Small intestine (tissue), 7 donors: ENCODE data around the gene CLECL1. TPM values are rescaled to one million over a fixed set of nuclear protein-coding genes. Genes with fewer than 3 reads are reported as not detected.

ENCODE experiments used
- DNase-seq, 2 donors: peaks; one replicate each; pipeline versions ENCODE4 v3.0.0 to v3.0.0-alpha.2; 2013
- FAIRE-seq: peaks from 2 replicates; lab custom pipeline; 2012; peaks lifted over from hg19 to GRCh38; lab: Jason Lieb, UNC
- H3K27ac ChIP-seq, 3 donors: one replicate each; pipeline ENCODE4 v1.5.1; 2013; ENCODE audit warnings: low read length in 2 of 3, mild to moderate bottlenecking in 2 of 3, control low read depth in 1 of 3, inconsistent platforms in 1 of 3, low read depth in 1 of 3, moderate library complexity in 1 of 3
- H3K27me3 ChIP-seq, 3 donors: one replicate each; pipeline ENCODE4 v1.6.1; 2013; ENCODE audit warnings: low read length in 3 of 3, inconsistent platforms in 1 of 3; ENCODE audit not compliant: control insufficient read depth in 3 of 3, insufficient read depth in 3 of 3
- H3K36me3 ChIP-seq, 3 donors: one replicate each; pipeline ENCODE4 v1.6.1; 2013; ENCODE audit warnings: low read length in 3 of 3, inconsistent platforms in 1 of 3, low read depth in 1 of 3, mild to moderate bottlenecking in 1 of 3, moderate library complexity in 1 of 3; ENCODE audit not compliant: control insufficient read depth in 3 of 3, insufficient read depth in 2 of 3
- H3K4me1 ChIP-seq, 3 donors: one replicate each; pipeline ENCODE4 v1.6.1; 2013; ENCODE audit warnings: low read length in 2 of 3, inconsistent platforms in 1 of 3, low read depth in 1 of 3, mild to moderate bottlenecking in 1 of 3, moderate library complexity in 1 of 3; ENCODE audit not compliant: control insufficient read depth in 3 of 3, insufficient read depth in 2 of 3
- H3K4me3 ChIP-seq, 3 donors: one replicate each; pipeline ENCODE4 v1.5.1; 2013; ENCODE audit warnings: low read length in 3 of 3, control low read depth in 1 of 3, inconsistent platforms in 1 of 3, low read depth in 1 of 3, mild to moderate bottlenecking in 1 of 3, moderate library complexity in 1 of 3
- H3K9me3 ChIP-seq, 2 donors: one replicate each; pipeline ENCODE4 v1.6.1; 2013; ENCODE audit warnings: low read depth in 1 of 2, low read length in 1 of 2; ENCODE audit not compliant: control insufficient read depth in 2 of 2, insufficient read depth in 1 of 2
- whole genome bisulfite sequencing, 3 donors: extraction: QIAGEN DNeasy Blood & Tissue Kit; methylation state at CpG; one replicate each; pipeline ENCODE4 v1.1.7; 2013; 5-methylcytosine and 5-hydroxymethylcytosine counted together
- polyA plus RNA-seq, 4 donors: library from polyadenylated mRNA; stranded (reverse) in 3 of 4; unstranded in 1 of 4; fragments of 200-250 nt in 3 of 4; fragments of 120-200 nt in 1 of 4; gene quantifications; one replicate each; pipeline versions ENCODE4 v1.2.1 to v1.2.3, GENCODE V29; 2013
- donor health status: healthy with polysubstance abuse.
- donor health status: control.
- donor health status: control.
- donor health status: Bipolar disorder and iron deficiency.
- donor health status: healthy.

CLECL1 gene
- polyA plus RNA-seq, 4 donors, result 0.58 to 2.4 (median 0.92) TPM; not detected in 1

DNA sequence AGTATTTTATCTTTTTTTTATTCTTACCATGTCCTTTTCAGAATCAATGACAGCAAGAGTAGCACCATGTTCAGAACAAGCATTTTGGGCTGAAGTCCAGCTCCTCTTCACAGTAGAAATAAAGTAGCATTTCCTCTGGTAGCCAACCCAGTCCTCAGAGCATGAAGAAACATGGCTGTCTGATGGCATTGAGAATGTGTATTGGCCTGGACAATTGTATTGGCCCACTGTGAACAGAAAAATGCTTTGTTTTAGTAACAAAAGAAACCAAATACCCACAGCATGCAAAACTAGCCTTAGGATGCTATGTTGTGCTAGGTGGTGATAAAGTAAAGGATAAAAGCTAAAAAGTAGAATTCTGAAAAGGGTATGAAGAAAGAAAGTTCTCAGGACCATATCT is 22.1 kb upstream of the CLECL1 start:
- DNase-seq (no peak), FAIRE-seq (no peak)
- Histone ChIP-seq H3K36me3 (no peaks in the 10 kb centered on the region), H3K4me1 (no peaks in the 10 kb centered on the region), H3K4me3 (no peak overlapping the region), H3K27ac (no peak overlapping the region), H3K27me3 (no peaks in the 10 kb centered on the region), H3K9me3 (no peaks in the 10 kb centered on the region)

DNA sequence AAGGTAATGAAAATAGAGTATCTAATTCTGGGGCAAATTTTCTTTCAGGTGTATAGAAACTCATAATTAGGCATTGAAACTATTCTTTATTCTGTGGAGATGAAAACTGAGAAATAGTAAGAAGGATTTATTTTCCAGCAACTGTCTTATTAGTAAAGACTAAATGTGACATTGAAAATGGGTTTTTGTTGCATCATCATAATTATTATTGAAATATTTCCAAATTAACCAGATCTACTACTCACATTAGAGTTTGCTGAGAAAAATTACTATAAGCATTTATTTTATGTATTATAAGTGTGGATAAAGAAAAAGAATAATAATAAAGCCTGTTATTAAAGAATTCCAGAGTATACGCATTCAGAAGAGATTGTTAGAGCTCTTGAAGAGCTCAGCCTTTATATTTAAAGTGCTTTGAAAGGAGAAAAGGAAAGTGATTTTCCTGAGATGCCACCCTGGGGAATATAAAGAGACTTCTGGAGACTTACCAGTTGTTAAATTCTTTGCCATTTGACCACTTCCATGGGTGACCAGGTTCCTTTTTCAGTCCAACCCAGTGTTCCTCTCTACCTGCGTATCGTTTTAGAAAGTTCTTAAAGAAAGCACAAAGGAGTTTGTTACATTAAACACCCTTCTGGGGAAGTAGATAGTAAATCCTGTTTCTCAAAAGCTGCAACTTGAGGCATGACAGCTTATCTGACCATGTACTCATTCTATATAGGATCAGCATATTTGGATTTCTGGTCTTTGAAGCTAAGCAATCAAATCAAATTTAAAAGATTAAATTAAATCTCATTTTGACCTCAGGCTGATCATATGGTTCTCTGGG is 21.4 kb upstream of the CLECL1 start:
- DNase-seq, result no peak
- H3K36me3 ChIP-seq, result no peaks in the 10 kb centered on the region
- no peak overlapping the region for H3K4me3 ChIP-seq
- no peak overlapping the region for H3K27ac ChIP-seq
- no peaks in the 10 kb centered on the region for H3K9me3 ChIP-seq
- H3K4me1 ChIP-seq, result no peaks in the 10 kb centered on the region
- WGBS, 3 donors, result 80 to 93% (median 86%) methylated on average over 3 of the region's 3 CpGs
- no peaks in the 10 kb centered on the region for H3K27me3 ChIP-seq
- peak; percentile 68 for FAIRE-seq

DNA sequence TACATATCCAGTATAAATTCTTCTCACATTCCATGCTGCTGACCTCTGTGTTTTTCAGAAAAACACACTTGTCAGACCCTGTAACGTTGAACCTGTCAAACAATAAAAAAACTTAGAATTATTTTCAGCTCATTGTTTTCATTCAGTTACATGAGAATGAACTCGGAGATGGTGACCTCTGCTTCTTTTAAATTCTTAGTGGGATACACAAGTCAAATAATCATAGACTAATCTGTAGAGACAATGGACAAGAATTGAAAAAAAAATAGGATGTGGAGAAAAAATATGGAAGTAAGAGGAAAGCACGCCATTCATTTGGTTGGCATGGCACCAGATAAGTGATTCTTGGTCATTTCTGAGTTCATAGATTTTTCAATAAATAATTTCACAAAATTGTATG is 20.6 kb upstream of the CLECL1 start:
- H3K27me3 ChIP-seq, result peaks cover 0 to 3% (median 0%) of the 10 kb centered on the region in 3 donors
- 67 to 72% (median 71%) methylated on average over 3 of the region's 3 CpGs for WGBS, 3 donors
- no peaks in the 10 kb centered on the region for H3K9me3 ChIP-seq
- H3K27ac ChIP-seq, result no peak overlapping the region
- no peak overlapping the region for H3K4me3 ChIP-seq
- H3K36me3 ChIP-seq, result no peaks in the 10 kb centered on the region
- no peak for DNase-seq
- no peak for FAIRE-seq
- H3K4me1 ChIP-seq, result no peaks in the 10 kb centered on the region

- no peak overlapping the region for H3K4me3 ChIP-seq
- H3K27ac ChIP-seq, result peak overlapping the region in 1 of 3 donors; percentile 20
- H3K27me3 ChIP-seq, result peaks cover 0 to 3% (median 0%) of the 10 kb centered on the region in 3 donors
- DNase-seq (no peak), FAIRE-seq (no peak)
- WGBS, 3 donors, result 45 to 66% (median 62%) methylated on average over 2 of the region's 2 CpGs
- H3K9me3 ChIP-seq, result no peaks in the 10 kb centered on the region
- no peaks in the 10 kb centered on the region for H3K4me1 ChIP-seq
- no peaks in the 10 kb centered on the region for H3K36me3 ChIP-seq
These were observed 20.2 kb upstream of the CLECL1 start for GRCh38 chr12:9753073-9753472.

DNA sequence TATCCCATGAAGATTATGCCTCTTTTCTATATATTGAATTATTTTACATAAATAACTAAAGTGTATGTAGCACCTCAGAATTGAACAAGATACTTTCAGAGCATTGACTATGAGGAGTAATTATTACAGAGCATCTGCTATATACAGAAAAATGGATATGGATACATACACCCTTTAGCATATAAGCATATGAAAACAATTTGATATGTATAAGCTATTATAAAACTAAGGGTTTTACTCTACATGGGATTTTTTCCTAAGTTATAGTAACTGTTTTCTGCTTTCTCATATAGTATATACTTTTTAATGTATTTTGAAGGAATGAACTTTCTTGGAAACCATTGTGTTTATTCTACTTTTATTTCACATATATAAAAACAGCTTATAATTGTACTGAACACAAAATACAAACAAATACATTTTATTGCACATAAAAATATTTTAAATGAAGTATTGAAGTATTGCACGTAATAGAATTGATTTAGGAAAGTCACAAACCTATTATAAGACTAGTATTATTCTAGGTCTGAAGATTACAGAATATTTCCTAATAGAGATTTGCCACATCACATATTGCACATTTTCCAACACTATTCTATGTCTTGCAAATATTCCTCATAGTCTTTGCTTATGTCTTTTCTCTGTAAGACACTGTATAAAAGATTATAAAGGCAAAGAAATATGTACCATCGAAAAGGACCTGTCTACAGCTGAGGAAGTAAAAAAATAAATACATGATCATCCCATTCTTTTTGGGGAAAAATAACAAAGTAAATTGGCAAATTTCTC is 19.4 kb upstream of the CLECL1 start:
- peaks cover 0 to 3% (median 0%) of the 10 kb centered on the region in 3 donors for H3K27me3 ChIP-seq
- no peaks in the 10 kb centered on the region for H3K4me1 ChIP-seq
- H3K36me3 ChIP-seq, result no peaks in the 10 kb centered on the region
- H3K4me3 ChIP-seq, result no peak overlapping the region
- FAIRE-seq (no peak), DNase-seq (no peak)
- WGBS, 3 donors, result 92 to 98% (median 94%) methylated on average over 2 of the region's 2 CpGs
- H3K27ac ChIP-seq, result no peak overlapping the region
- H3K9me3 ChIP-seq, result no peaks in the 10 kb centered on the region

GRCh38 chr12:9751204-9752144 is 18.6 kb upstream of the CLECL1 start:
- FAIRE-seq, result peak; percentile 30
- no peak overlapping the region for H3K27ac ChIP-seq
- H3K36me3 ChIP-seq, result no peaks in the 10 kb centered on the region
- H3K9me3 ChIP-seq, result no peaks in the 10 kb centered on the region
- peaks cover 0 to 3% (median 0%) of the 10 kb centered on the region in 3 donors for H3K27me3 ChIP-seq
- H3K4me3 ChIP-seq, result no peak overlapping the region
- H3K4me1 ChIP-seq, result no peaks in the 10 kb centered on the region
- DNase-seq, result peak in 1 of 2 donors; percentile 25
- 46 to 49% (median 47%) methylated on average over 9 of the region's 9 CpGs for WGBS, 3 donors

DNA sequence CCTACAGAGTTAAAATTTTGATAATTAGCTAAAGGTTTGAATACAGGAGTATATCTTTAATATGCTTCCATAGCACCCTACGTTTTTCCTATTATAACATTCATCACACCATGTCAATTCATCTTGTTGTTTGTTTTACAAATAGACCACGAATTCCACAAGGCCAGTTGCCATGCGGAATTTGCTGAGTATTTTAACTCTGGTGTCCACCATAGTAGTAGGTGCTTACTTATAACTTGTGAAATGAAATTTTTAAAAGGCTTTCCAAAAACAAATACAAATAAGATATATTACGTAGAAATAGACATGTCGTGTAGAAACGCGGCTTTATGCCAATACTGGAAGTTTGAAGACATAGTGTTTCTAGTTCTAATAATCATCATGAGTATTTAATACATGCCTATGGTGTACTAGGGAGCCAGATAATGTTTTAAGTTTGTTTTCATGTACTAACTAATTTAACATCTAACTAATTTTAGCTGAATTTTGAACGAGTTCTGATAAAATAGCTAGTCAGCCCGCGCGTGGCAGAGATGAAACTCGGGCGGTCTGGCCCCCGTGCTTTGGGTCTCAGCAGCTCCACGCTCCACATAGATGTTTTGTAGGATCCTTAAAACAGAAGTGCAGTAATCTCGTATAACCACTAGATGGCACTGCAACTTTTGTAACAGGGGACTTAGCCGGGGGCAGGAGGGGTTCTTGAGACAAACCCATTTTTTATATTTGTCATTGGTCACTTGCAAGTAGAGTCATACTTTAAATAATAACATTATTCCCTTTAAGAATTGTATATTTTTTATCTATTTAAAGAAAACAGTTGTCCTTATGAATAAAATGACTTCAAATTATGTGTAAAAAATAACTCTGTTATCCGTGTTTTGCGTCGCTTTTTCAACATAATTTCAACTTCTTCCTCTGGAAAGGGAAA is 17.6 kb upstream of the CLECL1 start:
- Histone ChIP-seq H3K27ac (no peak overlapping the region), H3K9me3 (no peaks in the 10 kb centered on the region), H3K4me3 (no peak overlapping the region), H3K36me3 (no peaks in the 10 kb centered on the region), H3K27me3 (peaks cover 0 to 3% (median 0%) of the 10 kb centered on the region in 3 donors), H3K4me1 (no peaks in the 10 kb centered on the region)
- 17 to 18% (median 18%) methylated on average over 20 of the region's 20 CpGs for WGBS, 3 donors
- DNase-seq (peak; percentile 63 to 67), FAIRE-seq (peak; percentile 76)
